Testis (tissue), 2 donors: Measurements from ENCODE around the gene CTNNA2.

ENCODE experiments used
- CTCF ChIP-seq, 3 experiments: fragments of 450-650 bp in 2 of 3; fragments of 200-600 bp in 1 of 3; sonication (generic) in 1 of 3; IDR thresholded peaks; one replicate each; pipeline ENCODE4 v1.5.1; 2016 to 2019; ENCODE audit warnings: antibody characterized with exemption in 3 of 3, mild to moderate bottlenecking in 2 of 3, moderate library complexity in 1 of 3
- POLR2A ChIP-seq: fragments of 450-650 bp; IDR thresholded peaks from one replicate; pipeline ENCODE4 v1.6.1; 2017; ENCODE audit warnings: antibody characterized with exemption, mild to moderate bottlenecking, moderate library complexity

GRCh38 chr2:80302314-80303005, 789.6 kb downstream of the CTNNA2 start:
- no peak for TF ChIP-seq POLR2A
- TF ChIP-seq CTCF (IDR thresholded peaks at IDR 0.05), result no peak
